Gastrocnemius medialis (tissue), 4 donors: ENCODE measurements around the gene SLC25A2.

Experiments used
- CTCF ChIP-seq, 5 experiments: fragments of 450-650 bp in 3 of 5; fragments of 200-600 bp in 2 of 5; sonication (generic) in 2 of 5; IDR thresholded peaks in 4 of 5; conservative IDR thresholded peaks in 1 of 5; 1 replicate in 4 of 5; 2 replicates in 1 of 5; pipeline ENCODE4 v1.5.1; 2016 to 2019; ENCODE audit warnings: antibody characterized with exemption in 5 of 5, mild to moderate bottlenecking in 3 of 5, moderate library complexity in 3 of 5
- POLR2A ChIP-seq, 2 donors: fragments of 450-650 bp; IDR thresholded peaks; one replicate each; pipeline ENCODE4 v1.6.1; 2017; ENCODE audit warnings: antibody characterized with exemption in 2 of 2, mild to moderate bottlenecking in 2 of 2, moderate library complexity in 2 of 2

DNA sequence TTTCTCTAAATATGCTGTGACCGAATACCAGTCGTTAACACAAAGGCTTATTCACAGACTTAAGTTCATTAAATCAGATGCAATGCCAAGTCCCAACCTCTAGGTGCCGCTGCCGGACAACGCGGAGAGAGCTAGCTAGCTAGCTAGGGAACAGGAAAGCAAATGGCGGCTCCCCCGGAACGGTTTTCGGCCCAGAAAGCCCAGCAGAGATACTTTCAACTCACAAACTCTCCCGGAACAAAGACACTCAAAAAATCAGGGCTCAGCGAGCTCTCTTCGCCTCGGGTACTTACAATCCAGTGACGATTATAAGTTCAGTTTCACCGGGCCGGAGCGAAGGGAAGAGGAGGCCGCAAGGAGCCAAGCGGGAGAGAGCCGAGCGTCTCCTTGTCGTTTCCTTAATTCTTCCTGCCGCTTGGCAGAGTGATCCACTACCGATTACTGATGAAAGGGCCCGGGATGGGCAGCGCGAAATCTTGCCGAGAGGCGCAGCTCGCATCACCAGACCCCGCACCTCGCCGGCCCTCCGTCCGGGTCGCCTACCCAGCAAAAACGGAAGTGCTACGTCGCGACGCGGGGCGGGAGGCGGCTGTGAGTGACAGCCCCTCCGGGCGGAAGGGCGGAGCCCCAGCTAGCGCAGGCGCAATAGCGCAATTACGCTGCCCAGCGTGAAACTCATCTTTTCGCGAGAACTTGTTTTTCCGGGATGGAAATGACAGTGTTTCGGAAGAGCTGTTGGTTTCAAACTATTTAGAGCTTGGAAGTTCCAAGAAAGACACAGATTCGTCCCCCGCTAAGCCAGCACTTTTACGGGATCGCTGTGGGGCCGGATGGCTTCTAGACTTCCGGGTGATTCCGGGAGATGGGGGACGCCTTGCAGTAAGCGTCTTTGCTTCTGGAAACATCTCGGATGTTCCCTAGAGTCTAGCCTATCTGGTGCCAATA, 16.6 kb upstream of the SLC25A2 start, which contains the start of gene TAF7:
- TF ChIP-seq POLR2A (IDR thresholded peaks at IDR 0.05) (peak; percentile 99 to 100), CTCF (IDR thresholded peaks at IDR 0.05 in 4 of 5, conservative IDR thresholded peaks at IDR 0.05 in 1 of 5) (peak; percentile 79 to 95 (median 88))
